ENCODE results near the gene CPA1. TPM values are rescaled to one million over a fixed set of nuclear protein-coding genes. Genes with fewer than 3 reads are reported as not detected.
A peak's percentile ranks its signal among the peaks of the same experiment; 100 is the strongest.

The CPA1 gene
- total and polyA plus RNA-seq, 7 donors: 0.18 to 4.6 (median 1.0) TPM

DNA sequence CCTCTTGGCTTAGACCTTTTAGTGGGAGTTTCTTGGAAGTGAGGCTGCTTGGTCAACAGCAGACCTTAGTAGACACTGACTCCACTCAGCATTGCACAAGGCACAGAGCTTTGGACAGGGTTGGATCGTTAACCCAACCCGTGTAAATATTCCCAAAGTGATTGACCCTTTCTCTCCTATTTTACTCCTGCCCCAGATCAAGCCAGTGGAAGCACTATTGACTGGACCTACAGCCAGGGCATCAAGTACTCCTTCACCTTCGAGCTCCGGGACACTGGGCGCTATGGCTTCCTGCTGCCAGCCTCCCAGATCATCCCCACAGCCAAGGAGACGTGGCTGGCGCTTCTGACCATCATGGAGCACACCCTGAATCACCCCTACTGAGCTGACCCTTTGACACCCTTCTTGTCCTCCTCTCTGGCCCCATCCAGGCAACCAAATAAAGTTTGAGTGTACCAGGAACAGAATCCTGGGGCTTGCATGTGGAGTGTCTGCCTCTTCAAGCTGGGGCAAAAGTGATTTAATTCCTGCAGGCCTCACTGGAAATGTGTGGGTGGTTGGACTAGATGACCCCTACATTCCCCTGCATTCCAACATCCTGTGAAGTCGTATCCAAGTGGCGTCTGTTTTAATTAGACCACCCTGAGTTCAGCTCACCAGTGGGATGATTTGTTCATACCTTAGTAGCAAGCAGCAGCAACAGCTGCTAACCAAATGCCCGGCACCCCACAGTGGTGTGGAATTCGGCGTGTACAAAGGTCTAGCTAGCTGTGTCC is 7.5 kb downstream of the CPA1 start:
- ATAC-seq: peak in 1 of 4 donors; percentile 29
- intact Hi-C loops (cut with DNase I): no loop called here

GRCh38 chr7:130388671-130389070 is 8.4 kb downstream of the CPA1 start:
- no peak for TF ChIP-seq CTCF (IDR thresholded peaks at IDR 0.05)
- Histone ChIP-seq H3K36me3 (ENCODE audit: insufficient read depth in 1 of 2, low read depth in 1 of 2) (no peaks in the 10 kb centered on the region), H3K4me1 (no peaks in the 10 kb centered on the region), H3K4me3 (no peak overlapping the region), H3K27ac (no peak overlapping the region), H3K9me3 (no peaks in the 10 kb centered on the region), H3K27me3 (ENCODE audit: insufficient read depth in 3 of 3, low read length in 2 of 3) (no peaks in the 10 kb centered on the region)
- 73 to 96% (median 96%) methylated on average over 2 of the region's 2 CpGs for WGBS, 3 donors
- ATAC-seq (no peak), DNase-seq (no peak)
- intact Hi-C loops (cut with DNase I): no loop called here

More for the DNA sequence above, 7.5 kb downstream of the CPA1 start:
- no peak overlapping the region for H3K4me3 ChIP-seq
- H3K27ac ChIP-seq: no peak overlapping the region
- H3K4me1 ChIP-seq: no peaks in the 10 kb centered on the region
- TF ChIP-seq CTCF (IDR thresholded peaks at IDR 0.05): no peak
- no peaks in the 10 kb centered on the region for H3K9me3 ChIP-seq
- no peaks in the 10 kb centered on the region for H3K27me3 ChIP-seq (ENCODE audit: insufficient read depth in 3 of 3, low read length in 2 of 3)
- no peaks in the 10 kb centered on the region for H3K36me3 ChIP-seq (ENCODE audit: insufficient read depth in 1 of 2, low read depth in 1 of 2)
- no peak for DNase-seq
- 63 to 76% (median 69%) methylated on average over 12 of the region's 12 CpGs for WGBS, 3 donors

GRCh38 chr7:130390486-130390885 is 10.2 kb downstream of the CPA1 start:
- Histone ChIP-seq H3K9me3 (no peaks in the 10 kb centered on the region), H3K27ac (no peak overlapping the region), H3K27me3 (ENCODE audit: insufficient read depth in 3 of 3, low read length in 2 of 3) (no peaks in the 10 kb centered on the region), H3K36me3 (ENCODE audit: insufficient read depth in 1 of 2, low read depth in 1 of 2) (no peaks in the 10 kb centered on the region), H3K4me1 (no peaks in the 10 kb centered on the region), H3K4me3 (no peak overlapping the region)
- WGBS, 3 donors: 96 to 100% (median 97%) methylated on average over 1 of the region's 1 CpG
- TF ChIP-seq CTCF (IDR thresholded peaks at IDR 0.05): no peak
- intact Hi-C loops (cut with DNase I): no loop called here
- no peak for DNase-seq
- ATAC-seq: no peak

DNA sequence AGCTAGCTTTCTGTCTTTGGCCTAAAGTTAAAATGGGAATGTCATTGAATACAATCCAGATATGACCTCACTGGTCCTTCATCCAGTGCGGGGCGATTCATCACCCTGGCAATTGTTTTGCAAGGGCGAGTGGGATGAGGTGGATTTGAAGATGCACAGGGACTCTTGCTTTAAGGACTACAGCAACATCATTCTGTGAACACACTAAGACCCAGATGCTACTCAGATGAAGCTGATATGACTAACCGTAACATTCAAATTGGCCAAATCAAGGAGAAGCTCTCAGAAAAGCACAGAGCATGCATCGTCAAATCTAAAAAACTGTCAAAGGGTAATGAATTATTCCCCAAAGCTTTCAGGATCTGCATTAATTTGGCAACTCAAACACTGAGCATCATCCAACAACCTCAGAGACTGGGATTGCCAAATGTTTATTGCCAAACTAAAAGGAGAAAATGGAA is 12.8 kb downstream of the CPA1 start:
- DNase-seq: peak in 1 of 2 donors; percentile 45
- no peaks in the 10 kb centered on the region for H3K27me3 ChIP-seq (ENCODE audit: insufficient read depth in 3 of 3, low read length in 2 of 3)
- 50 to 56% (median 54%) methylated on average over 5 of the region's 5 CpGs for WGBS, 3 donors
- no peaks in the 10 kb centered on the region for H3K4me1 ChIP-seq
- intact Hi-C loops (cut with DNase I): no loop called here
- no peak for TF ChIP-seq CTCF (IDR thresholded peaks at IDR 0.05)
- H3K27ac ChIP-seq: no peak overlapping the region
- H3K9me3 ChIP-seq: no peaks in the 10 kb centered on the region
- H3K36me3 ChIP-seq (ENCODE audit: insufficient read depth in 1 of 2, low read depth in 1 of 2): no peaks in the 10 kb centered on the region
- peak in 3 of 4 donors; percentile 37 to 62 (median 47) for ATAC-seq
- H3K4me3 ChIP-seq: no peak overlapping the region

All from psoas muscle (tissue), 8 donors.